SH-SY5Y (cell line): ENCODE measurements around the gene EPB41L3.

ENCODE experiments used
- GATA2 ChIP-seq: IDR thresholded peaks from 2 replicates; pipeline ENCODE4 v1.6.1; 2011; ENCODE audit warnings: mild to moderate bottlenecking, low read depth, low read length
- GATA3 ChIP-seq: IDR thresholded peaks from 2 replicates; pipeline ENCODE4 v1.6.1; 2011; ENCODE audit warnings: low read depth, mild to moderate bottlenecking, low read length, moderate library complexity

The EPB41L3 gene

GRCh38 chr18:5424903-5425664, 118.7 kb downstream of the EPB41L3 start:
- TF ChIP-seq GATA2, result no peak
- no peak for TF ChIP-seq GATA3

- TF ChIP-seq GATA2 (no peak), GATA3 (no peak)
Measured at GRCh38 chr18:5422626-5423025, 121.2 kb downstream of the EPB41L3 start.

GRCh38 chr18:5421981-5422380, 121.8 kb downstream of the EPB41L3 start:
- TF ChIP-seq GATA2, result no peak
- no peak for TF ChIP-seq GATA3

GRCh38 chr18:5420906-5421305, 122.9 kb downstream of the EPB41L3 start:
- TF ChIP-seq GATA2 (no peak), GATA3 (no peak)

- TF ChIP-seq GATA2, result no peak
- no peak for TF ChIP-seq GATA3
Measured at GRCh38 chr18:5419601-5420000, 124.2 kb downstream of the EPB41L3 start.

GRCh38 chr18:5419030-5419429, 124.8 kb downstream of the EPB41L3 start:
- TF ChIP-seq GATA3 (no peak), GATA2 (no peak)

- no peak for TF ChIP-seq GATA2
- TF ChIP-seq GATA3, result no peak
Measured at GRCh38 chr18:5417342-5417741, 126.5 kb downstream of the EPB41L3 start.

GRCh38 chr18:5416112-5416511, 127.7 kb downstream of the EPB41L3 start:
- no peak for TF ChIP-seq GATA2
- no peak for TF ChIP-seq GATA3

GRCh38 chr18:5415665-5416064, 128.1 kb downstream of the EPB41L3 start:
- TF ChIP-seq GATA2 (no peak), GATA3 (no peak)

- TF ChIP-seq GATA2 (no peak), GATA3 (no peak)
Measured at GRCh38 chr18:5415031-5415430, 128.8 kb downstream of the EPB41L3 start.

GRCh38 chr18:5414546-5414945, 129.3 kb downstream of the EPB41L3 start:
- TF ChIP-seq GATA3 (no peak), GATA2 (no peak)

- TF ChIP-seq GATA3 (peak; percentile 71; the same call in 1 of the 2 replicates), GATA2 (peak; percentile 60; the same call in 1 of the 2 replicates)
Measured at GRCh38 chr18:5413447-5413846, 130.3 kb downstream of the EPB41L3 start.

- TF ChIP-seq GATA2 (no peak), GATA3 (no peak)
Measured at GRCh38 chr18:5410582-5410981, 133.2 kb downstream of the EPB41L3 start.

GRCh38 chr18:5398269-5398668, 145.5 kb downstream of the EPB41L3 start:
- TF ChIP-seq GATA3 (no peak), GATA2 (no peak)

- TF ChIP-seq GATA3 (no peak), GATA2 (no peak)
Measured at GRCh38 chr18:5397102-5397501, 146.7 kb downstream of the EPB41L3 start.
